Tibial nerve (tissue), 4 donors: ENCODE data around the gene SMYD3. TPM values are rescaled to one million over a fixed set of nuclear protein-coding genes. Genes with fewer than 3 reads are reported as not detected.

Source experiments
- DNase-seq, 2 donors: peaks; one replicate each; pipeline ENCODE4 v3.0.0-alpha.2; 2019; ENCODE audit warnings: low spot score in 2 of 2
- H3K27ac ChIP-seq, 4 donors: fragments of 200-600 bp; sonication (generic) in 3 of 4; one replicate each; pipeline ENCODE4 v1.5.1; 2017 to 2019; ENCODE audit warnings: mild to moderate bottlenecking in 1 of 4
- H3K27me3 ChIP-seq, 2 donors: fragments of 200-600 bp; sonication (generic) in 1 of 2; one replicate each; pipeline versions ENCODE4 v1.5.1 to v1.6.0; 2017 to 2019
- H3K36me3 ChIP-seq, 3 donors: fragments of 200-600 bp; sonication (generic); one replicate each; pipeline ENCODE4 v1.5.1; 2018 to 2019
- H3K4me1 ChIP-seq, 4 donors: fragments of 200-600 bp; sonication (generic) in 3 of 4; one replicate each; pipeline ENCODE4 v1.5.1; 2017 to 2019
- H3K4me3 ChIP-seq, 4 donors: fragments of 200-600 bp; sonication (generic) in 3 of 4; one replicate each; pipeline ENCODE4 v1.5.1; 2017 to 2019; ENCODE audit warnings: mild to moderate bottlenecking in 1 of 4, moderate library complexity in 1 of 4
- H3K9me3 ChIP-seq, 4 donors: fragments of 200-600 bp; sonication (generic) in 3 of 4; one replicate each; pipeline ENCODE4 v1.5.1; 2017 to 2019
- EP300 ChIP-seq, 2 donors: sonication (generic); formaldehyde crosslinking; IDR thresholded peaks; one replicate each; pipeline ENCODE4 v1.6.1; 2017; ENCODE audit warnings: antibody characterized with exemption in 2 of 2, mild to moderate bottlenecking in 1 of 2
- POLR2A ChIP-seq, 2 donors: fragments of 450-650 bp; IDR thresholded peaks; one replicate each; pipeline ENCODE4 v1.6.1; 2017; ENCODE audit warnings: antibody characterized with exemption in 2 of 2, mild to moderate bottlenecking in 2 of 2, moderate library complexity in 2 of 2
- WGBS, 2 donors: methylation state at CpG; one replicate each; pipeline ENCODE4 v1.1.5; 2018; 5-methylcytosine and 5-hydroxymethylcytosine counted together
- total RNA-seq, 4 donors: library from RNA; depleted of rRNA; stranded (reverse); fragments of >200 nt; gene quantifications; one replicate each; pipeline ENCODE4 v1.1.0, GENCODE V29; 2016
- TF ChIP-seq, protein P1 (sequence below), 5 experiments: fragments of 200-600 bp in 3 of 5; fragments of 450-650 bp in 2 of 5; sonication (generic) in 3 of 5; IDR thresholded peaks; one replicate each; pipeline ENCODE4 v1.5.1; 2016 to 2019; ENCODE audit warnings: antibody characterized with exemption in 5 of 5, mild to moderate bottlenecking in 3 of 5, moderate library complexity in 2 of 5

SMYD3 gene
- total RNA-seq, 4 donors from 2014 or later = 22.2 to 30.3 (median 27.0) TPM

DNA sequence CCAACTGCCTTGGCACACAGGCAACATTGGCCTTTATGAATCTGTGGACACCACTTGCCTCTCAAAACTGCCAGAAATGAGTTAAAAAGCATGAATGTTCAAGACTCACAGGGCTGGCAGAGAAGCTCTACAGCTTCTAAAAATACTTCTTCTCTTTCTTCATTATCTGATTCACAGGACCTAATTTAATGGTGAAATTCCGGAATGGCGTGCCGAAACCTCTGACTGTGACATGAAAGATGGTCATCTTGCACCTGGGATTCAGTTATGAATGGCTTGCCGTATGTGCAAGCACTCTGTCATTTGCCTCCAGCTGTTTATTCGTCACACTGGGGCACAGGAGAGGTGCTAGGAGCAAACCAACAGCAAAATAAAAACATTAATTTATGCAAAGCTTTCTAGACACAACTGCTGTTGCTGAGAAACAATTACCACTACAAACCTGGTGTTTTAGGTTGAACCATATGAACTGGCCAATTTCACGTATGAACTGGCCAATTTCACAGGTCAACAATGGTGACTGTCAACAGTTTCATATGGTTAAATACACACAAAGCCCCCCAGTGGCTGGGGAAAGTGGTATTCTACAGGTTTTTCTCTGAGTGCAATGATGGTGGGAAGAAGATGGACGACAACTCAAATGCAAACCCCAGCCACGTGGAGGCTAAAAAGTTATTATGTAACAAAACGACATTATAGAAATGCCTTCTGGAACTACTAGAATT is 704.0 kb downstream of the SMYD3 start:
- 94% methylated on average over 9 of the region's 9 CpGs for WGBS, 2 donors
- no peak for TF ChIP-seq EP300 (IDR thresholded peaks at IDR 0.05)
- TF ChIP-seq POLR2A (IDR thresholded peaks at IDR 0.05) = no peak
- TF ChIP-seq, protein P1, sequence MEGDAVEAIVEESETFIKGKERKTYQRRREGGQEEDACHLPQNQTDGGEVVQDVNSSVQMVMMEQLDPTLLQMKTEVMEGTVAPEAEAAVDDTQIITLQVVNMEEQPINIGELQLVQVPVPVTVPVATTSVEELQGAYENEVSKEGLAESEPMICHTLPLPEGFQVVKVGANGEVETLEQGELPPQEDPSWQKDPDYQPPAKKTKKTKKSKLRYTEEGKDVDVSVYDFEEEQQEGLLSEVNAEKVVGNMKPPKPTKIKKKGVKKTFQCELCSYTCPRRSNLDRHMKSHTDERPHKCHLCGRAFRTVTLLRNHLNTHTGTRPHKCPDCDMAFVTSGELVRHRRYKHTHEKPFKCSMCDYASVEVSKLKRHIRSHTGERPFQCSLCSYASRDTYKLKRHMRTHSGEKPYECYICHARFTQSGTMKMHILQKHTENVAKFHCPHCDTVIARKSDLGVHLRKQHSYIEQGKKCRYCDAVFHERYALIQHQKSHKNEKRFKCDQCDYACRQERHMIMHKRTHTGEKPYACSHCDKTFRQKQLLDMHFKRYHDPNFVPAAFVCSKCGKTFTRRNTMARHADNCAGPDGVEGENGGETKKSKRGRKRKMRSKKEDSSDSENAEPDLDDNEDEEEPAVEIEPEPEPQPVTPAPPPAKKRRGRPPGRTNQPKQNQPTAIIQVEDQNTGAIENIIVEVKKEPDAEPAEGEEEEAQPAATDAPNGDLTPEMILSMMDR (IDR thresholded peaks at IDR 0.05) = no peak
- H3K9me3 ChIP-seq = no peaks in the 10 kb centered on the region
- peaks cover 0 to 6% (median 0%) of the 10 kb centered on the region in 4 donors for H3K4me1 ChIP-seq
- DNase-seq = no peak
- no peaks in the 10 kb centered on the region for H3K36me3 ChIP-seq
- no peak overlapping the region for H3K27ac ChIP-seq
- no peaks in the 10 kb centered on the region for H3K27me3 ChIP-seq
- no peak overlapping the region for H3K4me3 ChIP-seq

DNA sequence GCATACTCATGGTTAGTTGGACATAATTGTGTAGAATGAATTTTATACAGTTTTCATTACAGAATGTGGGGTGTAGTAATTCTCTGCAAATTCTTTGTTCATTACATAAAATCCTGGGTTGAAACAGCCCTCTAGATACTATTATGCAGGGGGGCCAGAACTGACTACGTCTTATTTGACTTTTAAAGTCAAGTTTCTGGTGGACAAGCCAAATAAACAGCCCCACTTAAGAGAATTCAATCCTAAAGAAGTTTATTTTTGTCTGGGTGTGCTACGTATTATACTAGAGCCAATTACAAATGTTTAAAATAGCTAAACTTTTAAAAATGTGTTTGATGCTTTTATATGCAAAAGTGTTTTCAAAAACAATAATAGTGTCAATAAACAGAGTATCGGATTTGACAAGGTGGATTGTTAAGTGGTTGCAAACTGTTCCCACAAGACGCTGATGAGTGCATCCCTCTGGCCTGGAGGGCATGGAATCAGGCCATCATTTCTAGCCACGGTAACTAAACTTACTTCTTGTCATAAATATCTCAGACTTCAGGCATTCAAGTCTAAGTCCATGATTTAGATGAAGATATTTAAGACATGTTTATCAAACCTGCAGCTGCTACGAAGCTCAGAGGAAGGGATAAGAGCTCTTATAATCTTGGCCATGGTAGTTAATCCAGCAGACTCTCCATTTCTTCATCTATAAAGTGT is 706.0 kb downstream of the SMYD3 start:
- Histone ChIP-seq H3K4me3 (no peak overlapping the region), H3K36me3 (no peaks in the 10 kb centered on the region), H3K4me1 (no peaks in the 10 kb centered on the region), H3K27ac (no peak overlapping the region), H3K27me3 (no peaks in the 10 kb centered on the region), H3K9me3 (no peaks in the 10 kb centered on the region)
- no peak for DNase-seq
- TF ChIP-seq POLR2A (IDR thresholded peaks at IDR 0.05) = no peak
- no peak for TF ChIP-seq EP300 (IDR thresholded peaks at IDR 0.05)
- TF ChIP-seq, protein P1 (IDR thresholded peaks at IDR 0.05) = no peak
- 75 to 79% methylated on average over 6 of the region's 6 CpGs for WGBS, 2 donors

DNA sequence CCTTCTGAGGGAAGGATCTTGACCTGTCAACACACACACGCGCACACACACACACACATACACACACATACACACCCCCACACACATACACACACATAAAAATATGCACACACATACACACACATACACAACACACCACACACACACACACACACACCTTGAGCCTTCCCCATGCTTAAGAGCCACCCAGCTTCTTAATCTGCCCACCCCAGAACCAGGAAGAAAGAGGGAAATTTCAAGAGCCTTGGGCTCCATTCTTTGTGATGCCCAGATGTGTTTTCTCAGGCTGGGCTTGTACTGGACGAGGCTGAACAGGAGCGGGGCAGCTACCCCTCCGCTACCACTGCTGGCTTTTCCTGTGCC is 708.7 kb downstream of the SMYD3 start:
- no peaks in the 10 kb centered on the region for H3K4me1 ChIP-seq
- no peak overlapping the region for H3K4me3 ChIP-seq
- H3K27ac ChIP-seq = no peak overlapping the region
- no peak for DNase-seq
- 55% methylated on average over 5 of the region's 5 CpGs for WGBS, 2 donors
- H3K9me3 ChIP-seq = no peaks in the 10 kb centered on the region
- TF ChIP-seq, protein P1 (IDR thresholded peaks at IDR 0.05) = no peak
- no peak for TF ChIP-seq POLR2A (IDR thresholded peaks at IDR 0.05)
- no peak for TF ChIP-seq EP300 (IDR thresholded peaks at IDR 0.05)
- no peaks in the 10 kb centered on the region for H3K27me3 ChIP-seq
- no peaks in the 10 kb centered on the region for H3K36me3 ChIP-seq

DNA sequence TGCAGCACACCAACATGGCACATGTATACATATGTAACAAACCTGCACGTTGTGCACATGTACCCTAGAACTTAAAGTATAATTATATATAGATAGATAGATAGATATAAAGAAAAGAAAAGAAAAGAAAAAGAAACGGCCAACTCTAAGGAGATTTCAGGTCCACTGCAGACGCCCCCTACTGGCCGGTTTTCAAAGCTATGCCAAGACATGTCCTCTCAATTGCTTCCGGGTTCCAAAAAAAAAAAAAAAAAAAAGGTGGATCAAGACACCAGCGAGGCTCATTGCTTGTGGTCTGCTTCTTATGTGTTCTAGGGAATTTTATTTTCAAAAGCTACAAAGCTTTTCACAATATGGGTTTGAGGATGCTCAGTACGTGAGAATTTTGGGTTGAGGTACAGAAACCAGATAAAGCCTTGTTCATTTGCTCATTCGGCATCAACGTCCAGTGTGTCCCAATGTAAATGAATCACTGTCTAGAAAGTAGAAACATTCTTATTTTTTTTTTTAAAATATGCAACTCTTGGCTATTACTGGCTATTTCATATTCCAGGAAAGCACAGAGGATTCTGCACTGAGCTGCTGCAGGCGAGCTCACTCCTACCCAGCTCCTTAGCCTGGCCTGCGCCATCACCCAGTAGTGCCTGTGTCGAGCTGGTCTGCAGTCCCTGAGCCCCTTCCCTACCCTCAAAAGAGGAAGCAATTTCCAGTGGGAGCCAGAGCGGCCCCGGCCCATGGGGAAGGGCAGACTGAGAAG is 709.3 kb downstream of the SMYD3 start:
- no peak for DNase-seq
- TF ChIP-seq POLR2A (IDR thresholded peaks at IDR 0.05) = no peak
- TF ChIP-seq, protein P1 (IDR thresholded peaks at IDR 0.05) = no peak
- no peak for TF ChIP-seq EP300 (IDR thresholded peaks at IDR 0.05)
- Histone ChIP-seq H3K4me1 (no peaks in the 10 kb centered on the region), H3K27ac (no peak overlapping the region), H3K4me3 (no peak overlapping the region), H3K36me3 (no peaks in the 10 kb centered on the region), H3K27me3 (no peaks in the 10 kb centered on the region), H3K9me3 (no peaks in the 10 kb centered on the region)
- WGBS, 2 donors = 77 to 78% methylated on average over 14 of the region's 14 CpGs
